Prostate gland (tissue), 2 donors: Measurements from ENCODE around the gene PLEKHN1.

ENCODE experiments used
- CTCF ChIP-seq, 4 experiments: fragments of 200-600 bp in 2 of 4; fragments of 450-650 bp in 2 of 4; sonication (generic) in 2 of 4; IDR thresholded peaks; 1 replicate in 3 of 4; 2 replicates in 1 of 4; pipeline ENCODE4 v1.5.1; 2016 to 2019; ENCODE audit warnings: antibody characterized with exemption in 4 of 4, mild to moderate bottlenecking in 2 of 4, moderate library complexity in 2 of 4
- POLR2A ChIP-seq: fragments of 450-650 bp; IDR thresholded peaks from one replicate; pipeline ENCODE4 v1.6.1; 2016; ENCODE audit warnings: antibody characterized with exemption, mild to moderate bottlenecking
- POLR2AphosphoS5 ChIP-seq: sonication (generic); formaldehyde crosslinking; IDR thresholded peaks from one replicate; pipeline ENCODE4 v1.6.1; 2017; ENCODE audit warnings: antibody characterized with exemption

- TF ChIP-seq POLR2AphosphoS5 (no peak), CTCF (IDR thresholded peaks at IDR 0.05) (no peak), POLR2A (no peak)
Measured at GRCh38 chr1:927748-928147, 38.5 kb upstream of the PLEKHN1 start.
